ENCODE measurements around the gene PXDC1. TPM values are rescaled to one million over a fixed set of nuclear protein-coding genes. Genes with fewer than 3 reads are reported as not detected.

Gene PXDC1
- total and polyA plus RNA-seq, 10 donors: 17.7 to 51.5 (median 32.0) TPM

- peak; percentile 27 for DNase-seq
- TF ChIP-seq POLR2AphosphoS5 (IDR thresholded peaks at IDR 0.05) (no peak), POLR2A (IDR thresholded peaks at IDR 0.05) (no peak), CTCF (IDR thresholded peaks at IDR 0.05 in 8 of 11, conservative IDR thresholded peaks at IDR 0.05 in 3 of 11) (no peak)
- no peak overlapping the region for H3K4me3 ChIP-seq
- peaks cover 0 to 96% (median 37%) of the 10 kb centered on the region in 6 donors for H3K36me3 ChIP-seq
- WGBS, 5 donors: 83 to 87% (median 86%) methylated on average over 5 of the region's 5 CpGs
- H3K9me3 ChIP-seq: no peaks in the 10 kb centered on the region
- no peaks in the 10 kb centered on the region for H3K27me3 ChIP-seq (replicated peaks in 1 of 7)
- H3K27ac ChIP-seq: no peak overlapping the region
- peaks cover 0 to 10% (median 2%) of the 10 kb centered on the region in 6 donors for H3K4me1 ChIP-seq
- intact Hi-C loops (cut with DNase I; ENCODE audit: low total_unique reads): no loop called here
Observed at GRCh38 chr6:3727036-3727435, 24.5 kb downstream of the PXDC1 start.

DNA sequence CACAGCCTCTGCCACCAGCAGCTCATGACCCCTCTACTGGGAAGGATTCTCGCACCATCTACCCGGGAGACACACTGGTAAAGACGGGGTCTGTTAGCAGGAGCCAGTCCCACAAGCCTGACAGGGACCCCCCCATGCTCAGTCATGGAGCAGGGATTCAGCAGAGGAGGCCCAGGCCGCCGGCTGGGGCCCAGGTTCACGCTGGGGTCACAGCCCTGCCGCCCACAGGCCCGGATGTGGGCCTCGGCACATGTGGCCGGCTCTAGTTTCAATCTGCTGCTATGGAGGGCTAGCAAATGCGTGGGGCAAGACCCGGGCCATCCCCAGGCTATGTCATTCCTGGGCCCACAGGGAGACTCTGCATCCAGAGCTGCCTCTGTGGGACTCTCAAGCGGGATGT is 25.1 kb downstream of the PXDC1 start:
- no peaks in the 10 kb centered on the region for H3K27me3 ChIP-seq (replicated peaks in 1 of 7)
- intact Hi-C loops (cut with DNase I; ENCODE audit: low total_unique reads): no loop called here
- peaks cover 0 to 96% (median 37%) of the 10 kb centered on the region in 6 donors for H3K36me3 ChIP-seq
- H3K4me1 ChIP-seq: peaks cover 0 to 8% (median 0%) of the 10 kb centered on the region in 6 donors
- DNase-seq: peak; percentile 43
- WGBS, 5 donors: 84 to 98% (median 87%) methylated on average over 5 to 13 of the region's 13 CpGs
- no peaks in the 10 kb centered on the region for H3K9me3 ChIP-seq
- TF ChIP-seq CTCF (IDR thresholded peaks at IDR 0.05 in 8 of 11, conservative IDR thresholded peaks at IDR 0.05 in 3 of 11) (no peak), POLR2A (IDR thresholded peaks at IDR 0.05) (no peak), POLR2AphosphoS5 (IDR thresholded peaks at IDR 0.05) (peak in 1 of 3 donors; percentile 22)
- no peak overlapping the region for H3K4me3 ChIP-seq
- no peak overlapping the region for H3K27ac ChIP-seq

DNA sequence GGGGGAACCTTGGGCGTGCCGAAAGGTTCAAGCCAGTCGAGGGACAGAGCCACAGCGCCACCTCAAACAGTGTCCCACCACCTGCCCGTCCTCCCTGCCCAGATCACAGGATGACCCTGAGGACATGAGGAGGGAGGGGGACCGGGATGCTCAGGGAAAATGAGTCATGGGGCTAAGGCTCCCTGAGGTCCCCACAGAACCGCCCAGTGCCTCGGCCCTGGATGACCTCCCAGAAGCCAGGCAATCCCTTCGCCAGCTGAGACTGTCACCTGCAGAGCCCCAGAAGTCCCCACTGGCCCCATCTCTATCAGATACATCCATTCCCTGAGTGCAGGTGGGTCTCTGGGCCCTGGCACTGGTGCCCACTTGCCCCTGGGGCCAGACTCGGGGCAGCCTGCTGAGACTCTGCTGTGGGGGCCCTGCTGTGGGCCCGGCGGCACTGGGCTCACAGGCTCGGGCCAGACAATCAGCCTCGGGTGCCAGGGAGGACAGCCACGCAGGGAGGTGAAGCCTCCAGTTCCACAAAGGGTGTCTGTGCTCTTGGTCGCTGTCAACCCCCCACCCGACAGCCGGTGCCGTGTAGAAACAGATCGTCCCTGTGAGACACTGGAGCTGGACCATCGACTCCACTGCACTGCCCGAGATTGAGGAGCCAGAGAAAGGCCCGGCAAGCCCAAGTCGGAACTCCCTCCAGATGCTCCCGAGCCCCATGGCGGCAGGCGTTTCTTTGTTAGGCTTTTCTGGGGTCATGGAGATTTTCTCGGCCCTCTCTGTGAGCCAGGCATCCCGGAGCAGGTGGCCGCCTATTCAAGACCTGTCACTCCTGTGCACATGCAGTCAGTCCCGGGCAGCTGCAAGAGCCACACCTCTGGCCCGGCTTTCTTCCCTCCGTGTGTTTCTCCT is 26.1 kb downstream of the PXDC1 start:
- WGBS, 5 donors: 90 to 92% (median 91%) methylated on average over 24 to 33 of the region's 33 CpGs
- Histone ChIP-seq H3K4me1 (peaks cover 0 to 8% (median 0%) of the 10 kb centered on the region in 6 donors), H3K27ac (no peak overlapping the region), H3K9me3 (no peaks in the 10 kb centered on the region), H3K36me3 (peaks cover 0 to 93% (median 37%) of the 10 kb centered on the region in 6 donors), H3K4me3 (no peak overlapping the region), H3K27me3 (replicated peaks in 1 of 7) (no peaks in the 10 kb centered on the region)
- intact Hi-C loops (cut with DNase I; ENCODE audit: low total_unique reads): no loop called here
- peak; percentile 63 for DNase-seq
- no peak for TF ChIP-seq POLR2AphosphoS5 (IDR thresholded peaks at IDR 0.05)
- TF ChIP-seq POLR2A (IDR thresholded peaks at IDR 0.05): no peak
- TF ChIP-seq CTCF (IDR thresholded peaks at IDR 0.05 in 8 of 11, conservative IDR thresholded peaks at IDR 0.05 in 3 of 11): no peak

DNA sequence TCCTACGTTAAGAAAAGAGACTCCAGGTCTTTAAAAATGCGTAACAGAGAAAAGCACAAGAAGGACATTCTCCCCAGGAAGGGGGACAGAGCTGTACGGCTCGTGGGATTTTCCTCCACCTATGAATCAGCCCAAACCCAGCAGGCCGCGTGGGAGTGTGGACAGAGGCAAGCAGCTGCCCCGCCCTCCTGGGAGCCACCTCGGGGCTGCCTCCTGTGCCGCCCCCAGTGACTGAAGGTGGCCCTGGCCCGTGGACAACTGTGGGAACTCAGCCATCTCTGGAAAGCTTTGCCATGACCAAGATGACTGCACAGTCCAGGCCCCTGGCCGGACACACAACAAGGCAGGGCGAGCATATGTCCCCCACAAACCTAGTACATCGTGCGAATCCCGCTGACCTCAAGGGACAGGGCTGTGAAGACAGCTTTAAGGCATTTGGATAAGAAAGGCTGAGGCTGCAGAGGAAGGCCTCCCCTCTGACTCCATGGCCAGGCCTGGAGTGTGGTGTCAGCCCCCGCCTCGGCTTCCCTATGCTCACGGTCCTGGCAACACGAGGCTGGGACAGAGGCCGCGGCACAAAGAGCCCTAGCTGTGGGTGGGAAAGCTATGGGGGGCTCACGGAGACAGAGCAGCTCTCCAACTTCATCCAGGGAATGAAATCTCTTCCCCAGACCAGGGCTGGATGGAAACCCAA is 26.9 kb downstream of the PXDC1 start:
- no peaks in the 10 kb centered on the region for H3K27me3 ChIP-seq (replicated peaks in 1 of 7)
- intact Hi-C loops (cut with DNase I; ENCODE audit: low total_unique reads): no loop called here
- H3K27ac ChIP-seq: no peak overlapping the region
- no peaks in the 10 kb centered on the region for H3K9me3 ChIP-seq
- peaks cover 0 to 8% (median 0%) of the 10 kb centered on the region in 6 donors for H3K4me1 ChIP-seq
- H3K4me3 ChIP-seq: no peak overlapping the region
- DNase-seq: peak; percentile 70
- peaks cover 0 to 87% (median 37%) of the 10 kb centered on the region in 6 donors for H3K36me3 ChIP-seq
- TF ChIP-seq POLR2AphosphoS5 (IDR thresholded peaks at IDR 0.05) (no peak), CTCF (IDR thresholded peaks at IDR 0.05 in 8 of 11, conservative IDR thresholded peaks at IDR 0.05 in 3 of 11) (no peak), POLR2A (IDR thresholded peaks at IDR 0.05) (no peak)
- WGBS, 5 donors: 78 to 95% (median 83%) methylated on average over 20 to 22 of the region's 22 CpGs
